K562 (cell line): ENCODE data around the gene TRIP6. TPM values are rescaled to one million over a fixed set of nuclear protein-coding genes. Genes with fewer than 3 reads are reported as not detected.
A peak's percentile ranks its signal among the peaks of the same experiment; 100 is the strongest.

Experiments
- ASH1L ChIP-seq: fragments of 450-650 bp; IDR thresholded peaks from 2 replicates; pipeline ENCODE4 v1.6.1; 2018; ENCODE audit warnings: borderline replicate concordance, mild to moderate bottlenecking, low read depth; ENCODE audit not compliant: partially characterized antibody
- ATF7 ChIP-seq: fragments of 450-650 bp; IDR thresholded peaks from 2 replicates; pipeline ENCODE4 v1.7.1; 2014; ENCODE audit warnings: mild to moderate bottlenecking, moderate library complexity
- BRCA1 ChIP-seq, 2 experiments: fragments of 450-650 bp in 1 of 2; sonication (generic) in 1 of 2; formaldehyde crosslinking in 1 of 2; IDR thresholded peaks; 2 replicates each; pipeline versions ENCODE4 v1.5.0 to v1.6.1; 2017 to 2020; ENCODE audit warnings: mild to moderate bottlenecking in 1 of 2, missing genetic modification reagents in 1 of 2
- BRF1 ChIP-seq: IDR thresholded peaks from 3 replicates; pipeline ENCODE4 v1.6.1; 2011; ENCODE audit warnings: borderline replicate concordance, mild to moderate bottlenecking; ENCODE audit not compliant: insufficient read length; ENCODE audit errors: extremely low read depth
- CBX8 ChIP-seq: fragments of 200-600 bp; sonication (generic); IDR thresholded peaks from 2 replicates; pipeline ENCODE4 v1.6.1; 2012; ENCODE audit warnings: borderline replicate concordance, mixed run types, low read depth, mild to moderate bottlenecking, moderate library complexity, mixed read lengths, low read length, control low read depth, inconsistent platforms; ENCODE audit not compliant: poor library complexity, severe bottlenecking; ENCODE audit errors: extremely low read depth
- CXXC5 ChIP-seq: fragments of 250-450 bp; sonication (Bioruptor Pico); IDR thresholded peaks from 2 replicates; pipeline ENCODE4 v1.8.0; 2022; ENCODE audit warnings: inconsistent platforms, mild to moderate bottlenecking, moderate library complexity
- ETV6 ChIP-seq, 3 experiments: fragments of 150-350 bp in 1 of 3; sonication (generic) in 1 of 3; formaldehyde crosslinking in 1 of 3; IDR thresholded peaks; 2 replicates each; pipeline versions ENCODE4 v1.6.1 to v1.8.0; 2014 to 2022; ENCODE audit warnings: borderline replicate concordance in 2 of 3, low read depth in 2 of 3, antibody characterized with exemption in 1 of 3, low read length in 1 of 3, mild to moderate bottlenecking in 1 of 3, missing genetic modification reagents in 1 of 3
- GABPA ChIP-seq: fragments of 200-800 bp; sonication (Bioruptor generic); conservative IDR thresholded peaks from 2 replicates; pipeline ENCODE4 v1.6.1; 2016; ENCODE audit warnings: low read depth, missing genetic modification characterization, missing compliant biosample characterization
- GABPB1 ChIP-seq: sonication (generic); formaldehyde crosslinking; IDR thresholded peaks from 2 replicates; pipeline ENCODE4 v1.8.0; 2022; ENCODE audit warnings: mild to moderate bottlenecking, missing genetic modification reagents
- MAZ ChIP-seq, 2 experiments: fragments of 450-650 bp in 1 of 2; sonication (generic) in 1 of 2; formaldehyde crosslinking; IDR thresholded peaks in 1 of 2; conservative IDR thresholded peaks in 1 of 2; 2 replicates each; pipeline versions ENCODE4 v1.4.0 to v1.5.0; 2020; ENCODE audit warnings: mild to moderate bottlenecking in 1 of 2, missing genetic modification reagents in 1 of 2
- MBD2 ChIP-seq: sonication (generic); IDR thresholded peaks from 2 replicates; pipeline ENCODE4 v1.6.1; 2016; ENCODE audit warnings: low read depth, borderline replicate concordance
- MCM3 ChIP-seq: fragments of 450-650 bp; IDR thresholded peaks from 2 replicates; pipeline ENCODE4 v1.6.1; 2016
- NFIC ChIP-seq: fragments of 450-650 bp; IDR thresholded peaks from 2 replicates; pipeline ENCODE4 v1.6.1; 2017; ENCODE audit warnings: mild to moderate bottlenecking, inconsistent platforms
- RBBP5 ChIP-seq: fragments of 200-600 bp; sonication (generic); IDR thresholded peaks from 2 replicates; pipeline ENCODE4 v1.6.1; 2012; ENCODE audit warnings: borderline replicate concordance, mild to moderate bottlenecking, low read length, control low read depth, inconsistent platforms; ENCODE audit not compliant: insufficient read depth, poor library complexity, severe bottlenecking
- SPI1 ChIP-seq: IDR thresholded peaks from 2 replicates; pipeline ENCODE4 v1.6.1; 2011; ENCODE audit warnings: low read depth, low read length, control low read depth, borderline replicate concordance
- SRF ChIP-seq, 2 experiments: fragments of 250-450, 450-650 bp in 1 of 2; sonication (Bioruptor Pico) in 1 of 2; sonication (generic) in 1 of 2; formaldehyde crosslinking; IDR thresholded peaks; 2 replicates each; pipeline versions ENCODE4 v1.5.0 to v1.5.1; 2020 to 2022; ENCODE audit warnings: mild to moderate bottlenecking in 1 of 2, missing genetic modification reagents in 1 of 2
- TCF7L2 ChIP-seq: fragments of 150-350 bp; IDR thresholded peaks from 2 replicates; pipeline ENCODE4 v1.6.1; 2016; ENCODE audit warnings: low read depth, mild to moderate bottlenecking, low read length, moderate library complexity
- ZNF133 ChIP-seq: fragments of 250-450 bp; sonication (Bioruptor Pico); IDR thresholded peaks from 2 replicates; pipeline ENCODE4 v1.4.0; 2020; ENCODE audit warnings: mild to moderate bottlenecking
- polyA plus RNA-seq, 8 experiments: library from polyadenylated mRNA; depleted of rRNA in 4 of 8; stranded (reverse) in 5 of 8; unstranded in 3 of 8; fragments of >200 nt; fragmentation: Nextera tagmentation in 2 of 8; fragmentation: Illumina TruSeq in 1 of 8; extraction: Ambion mirVana in 2 of 8; extraction: Trizol in 1 of 8; gene quantifications; 2 replicates each; pipeline versions ENCODE4 v1.2.1 to v1.2.3, GENCODE V29; 2011 to 2014; ENCODE audit warnings: inconsistent platforms in 1 of 8, missing spikeins in 1 of 8
- total RNA-seq, 7 experiments: library from RNA; depleted of rRNA in 6 of 7; stranded (reverse); fragments of >200 nt in 6 of 7; fragmentation: Illumina TruSeq in 2 of 7; extraction: Trizol in 2 of 7; gene quantifications; 2 replicates each; pipeline versions ENCODE4 v1.2.1 to v1.2.3, GENCODE V29; 2011 to 2021; ENCODE audit warnings: low replicate concordance in 1 of 7
- TF ChIP-seq, protein P1 (sequence below): sonication (generic); formaldehyde crosslinking; IDR thresholded peaks from 2 replicates; pipeline ENCODE4 v1.8.1; 2023; ENCODE audit warnings: mild to moderate bottlenecking, missing genetic modification reagents
- TF ChIP-seq, protein P2 (sequence below): fragments of 250-450 bp; sonication (Bioruptor Pico); IDR thresholded peaks from 2 replicates; pipeline ENCODE4 v1.5.0; 2021; ENCODE audit warnings: mild to moderate bottlenecking, moderate library complexity

Gene TRIP6
- total and polyA plus RNA-seq, 9 of the 15 experiments (the other 6 are each of a cell fraction or from before 2014, with no cell fraction given), result 5.9 to 141 (median 54.0) TPM

DNA sequence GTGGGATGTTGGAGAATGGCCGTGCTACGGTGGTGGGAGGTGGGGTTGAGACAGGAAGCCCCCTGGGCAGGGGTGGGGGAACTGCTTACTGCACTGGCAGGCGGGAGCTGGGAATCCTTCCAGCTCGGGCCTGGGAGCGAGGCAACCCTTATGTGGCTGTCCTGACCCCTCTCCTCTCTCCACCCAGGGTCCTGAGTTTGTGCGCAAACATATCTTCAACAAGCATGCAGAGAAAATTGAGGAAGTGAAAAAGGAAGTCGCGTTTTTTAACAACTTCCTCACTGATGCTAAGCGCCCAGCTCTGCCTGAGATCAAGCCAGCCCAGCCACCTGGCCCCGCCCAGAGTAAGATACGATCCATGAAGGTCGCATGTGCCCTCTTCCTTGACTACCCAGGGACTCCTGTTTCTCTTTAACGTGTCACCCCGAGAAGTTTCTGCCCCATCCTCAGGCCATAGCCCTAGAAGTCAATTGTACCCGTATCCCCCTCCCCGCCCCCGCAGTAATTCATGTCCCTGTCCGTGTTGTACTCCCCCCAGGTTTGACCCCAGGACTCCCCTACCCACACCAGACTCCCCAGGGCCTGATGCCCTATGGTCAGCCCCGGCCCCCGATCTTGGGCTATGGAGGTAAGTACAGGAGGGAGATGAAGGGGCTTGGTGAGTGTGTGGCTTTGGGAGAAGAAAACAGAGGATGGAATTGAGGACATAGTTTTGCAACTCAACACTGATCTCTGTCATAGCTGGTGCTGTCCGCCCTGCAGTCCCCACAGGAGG is 20.5 kb downstream of the TRIP6 start (continued):
- TF ChIP-seq CBX8 (no peak), ZNF133 (CRISPR knock-in tag) (no peak), NFIC (no peak), CXXC5 (CRISPR knock-in tag) (peak; percentile 48; the same call in 1 of the 2 replicates), TCF7L2 (no peak), ASH1L (no peak), MAZ (CRISPR knock-in tag; conservative IDR thresholded peaks at IDR 0.05 in 1 of 2, IDR thresholded peaks at IDR 0.05 in 1 of 2) (no peak), SPI1 (peak; percentile 100), ETV6 (IDR thresholded peaks at IDR 0.05; ENCODE audit: borderline replicate concordance in 1 of 2, low read depth in 2 of 2, low read length in 1 of 2) (peak; percentile 84 to 92; a peak in 3 of 4 replicates), ETV6 (CRISPR knock-in tag; IDR thresholded peaks at IDR 0.05; ENCODE audit: borderline replicate concordance) (no peak), SRF (CRISPR knock-in tag; IDR thresholded peaks at IDR 0.05) (no peak), BRCA1 (IDR thresholded peaks at IDR 0.05) (no peak), BRCA1 (CRISPR knock-in tag; IDR thresholded peaks at IDR 0.05) (0 out of 2 replicates have a peak, but pooled peaks have one; percentile 9), ATF7 (0 out of 2 replicates have a peak, but pooled peaks have one; percentile 26), MBD2 (peak; percentile 45; the same call in 1 of the 2 replicates), MCM3 (no peak), GABPB1 (CRISPR knock-in tag) (0 out of 2 replicates have a peak, but pooled peaks have one; percentile 5), GABPA (peak; percentile 81), RBBP5 (peak; percentile 3), BRF1 (no peak)
- TF ChIP-seq, protein P1, sequence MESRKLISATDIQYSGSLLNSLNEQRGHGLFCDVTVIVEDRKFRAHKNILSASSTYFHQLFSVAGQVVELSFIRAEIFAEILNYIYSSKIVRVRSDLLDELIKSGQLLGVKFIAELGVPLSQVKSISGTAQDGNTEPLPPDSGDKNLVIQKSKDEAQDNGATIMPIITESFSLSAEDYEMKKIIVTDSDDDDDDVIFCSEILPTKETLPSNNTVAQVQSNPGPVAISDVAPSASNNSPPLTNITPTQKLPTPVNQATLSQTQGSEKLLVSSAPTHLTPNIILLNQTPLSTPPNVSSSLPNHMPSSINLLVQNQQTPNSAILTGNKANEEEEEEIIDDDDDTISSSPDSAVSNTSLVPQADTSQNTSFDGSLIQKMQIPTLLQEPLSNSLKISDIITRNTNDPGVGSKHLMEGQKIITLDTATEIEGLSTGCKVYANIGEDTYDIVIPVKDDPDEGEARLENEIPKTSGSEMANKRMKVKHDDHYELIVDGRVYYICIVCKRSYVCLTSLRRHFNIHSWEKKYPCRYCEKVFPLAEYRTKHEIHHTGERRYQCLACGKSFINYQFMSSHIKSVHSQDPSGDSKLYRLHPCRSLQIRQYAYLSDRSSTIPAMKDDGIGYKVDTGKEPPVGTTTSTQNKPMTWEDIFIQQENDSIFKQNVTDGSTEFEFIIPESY (CRISPR knock-in tag), result no peak
- TF ChIP-seq, protein P2, sequence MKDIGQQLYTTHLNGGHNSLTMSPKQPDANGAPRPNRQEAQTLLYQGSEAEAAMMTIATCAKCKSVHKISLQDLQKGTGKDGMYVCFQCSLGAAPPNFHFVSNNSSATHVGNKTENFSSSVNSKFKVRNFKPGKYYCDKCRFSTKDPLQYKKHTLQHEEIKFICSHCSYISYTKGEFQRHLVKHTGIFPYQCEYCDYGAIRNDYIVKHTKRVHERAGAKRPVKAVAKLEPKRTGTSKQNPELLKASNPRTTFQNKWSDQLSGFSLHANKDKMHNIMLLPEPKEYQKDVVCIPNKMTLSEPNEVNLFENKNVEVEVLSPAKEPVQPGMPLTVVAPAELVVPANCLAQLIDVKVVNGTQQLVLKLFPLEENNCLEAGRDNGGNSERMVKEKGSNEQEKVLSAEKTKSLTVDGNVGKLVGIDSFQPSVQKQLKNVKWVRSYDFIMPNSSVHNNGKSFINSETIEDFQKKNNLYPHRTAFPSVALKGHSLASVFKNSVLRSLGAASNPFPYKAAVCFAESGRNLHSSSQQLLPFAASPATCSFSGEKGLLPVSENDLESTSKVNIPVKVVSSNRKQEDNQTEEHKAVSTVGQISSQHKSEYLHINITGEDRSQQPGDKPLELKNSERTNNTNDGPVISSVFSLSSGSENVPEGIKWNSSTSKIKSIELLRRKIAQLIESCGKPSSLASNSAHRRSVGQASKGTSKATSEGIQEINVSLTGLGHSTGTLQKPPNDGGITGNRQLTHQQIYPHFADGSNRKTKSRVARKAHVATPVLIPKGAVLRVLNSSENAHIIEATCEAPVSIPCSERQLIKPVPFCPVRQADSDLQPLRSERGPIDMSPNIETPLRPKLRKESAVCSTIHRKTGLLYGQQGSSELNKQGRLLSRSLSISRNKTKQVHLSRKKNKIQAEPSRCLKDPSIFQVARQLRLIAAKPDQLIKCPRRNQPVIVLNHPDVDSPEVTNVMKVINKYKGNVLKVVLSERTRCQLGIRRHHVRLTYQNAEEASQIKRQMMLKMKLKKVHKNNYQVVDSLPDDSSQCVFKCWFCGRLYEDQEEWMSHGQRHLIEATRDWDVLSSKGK, result no peak
